Body of pancreas (tissue), 4 donors: ENCODE measurements around the gene DYNC2H1. TPM values are rescaled to one million over a fixed set of nuclear protein-coding genes. Genes with fewer than 3 reads are reported as not detected.

Experiments
- ATAC-seq: fragments of 150-250 bp; one replicate; pipeline ENCODE4 v1.9.1; 2016
- DNase-seq, 4 donors: peaks; one replicate each; pipeline ENCODE4 v3.0.0-alpha.2; 2019
- H3K27ac ChIP-seq, 4 donors: fragments of 200-600 bp; sonication (generic); 1 replicate in 3 of 4; 2 replicates in 1 of 4; pipeline versions ENCODE4 v1.5.1 to v1.6.1; 2016 to 2019; ENCODE audit warnings: mild to moderate bottlenecking in 1 of 4, mixed read lengths in 1 of 4, moderate library complexity in 1 of 4
- H3K27me3 ChIP-seq, 2 donors: fragments of 200-600 bp; sonication (generic); one replicate each; pipeline ENCODE4 v1.6.0; 2016; ENCODE audit warnings: mild to moderate bottlenecking in 1 of 2
- H3K36me3 ChIP-seq, 2 donors: fragments of 200-600 bp; sonication (generic); replicated peaks in 1 of 2; 2 replicates each; pipeline ENCODE4 v1.5.1; 2016; ENCODE audit warnings: low read depth in 2 of 2; ENCODE audit not compliant: insufficient read depth in 1 of 2
- H3K4me1 ChIP-seq: fragments of 200-600 bp; sonication (generic); one replicate; pipeline ENCODE4 v1.6.0; 2016
- H3K4me3 ChIP-seq, 2 donors: fragments of 200-600 bp; sonication (generic); 1 replicate in 1 of 2; 2 replicates in 1 of 2; pipeline ENCODE4 v1.5.1; 2016 to 2019
- H3K9me3 ChIP-seq, 3 donors: fragments of 200-600 bp; sonication (generic); 1 replicate in 2 of 3; 2 replicates in 1 of 3; pipeline ENCODE4 v1.5.1; 2016
- CTCF ChIP-seq, 7 experiments: fragments of 450-650 bp in 4 of 7; fragments of 200-600 bp in 3 of 7; sonication (generic) in 3 of 7; IDR thresholded peaks; one replicate each; pipeline ENCODE4 v1.5.1; 2016 to 2019; ENCODE audit warnings: antibody characterized with exemption in 7 of 7
- POLR2A ChIP-seq, 3 donors: fragments of 450-650 bp; IDR thresholded peaks; one replicate each; pipeline ENCODE4 v1.6.1; 2016; ENCODE audit warnings: antibody characterized with exemption in 3 of 3, mild to moderate bottlenecking in 2 of 3
- WGBS, 2 donors: methylation state at CpG; one replicate each; pipeline ENCODE4 v1.1.5; 2017; 5-methylcytosine and 5-hydroxymethylcytosine counted together
- intact Hi-C: fragments of 100-400 bp; cut with DNase I; formaldehyde crosslinking; loops from one replicate; pipeline ENCODE4 v1.15.1; 2023
- total RNA-seq, 2 donors: library from RNA; depleted of rRNA; stranded (reverse); fragments of >200 nt; gene quantifications; one replicate each; pipeline ENCODE4 v1.1.0, GENCODE V29; 2016

The DYNC2H1 gene
- total RNA-seq, 2 donors from 2014 or later: 12.2 to 19.5 TPM

GRCh38 chr11:103274025-103274424 is 164.8 kb downstream of the DYNC2H1 start:
- TF ChIP-seq CTCF (IDR thresholded peaks at IDR 0.05): no peak
- TF ChIP-seq POLR2A (IDR thresholded peaks at IDR 0.05): no peak
- Histone ChIP-seq H3K27me3 (no peaks in the 10 kb centered on the region), H3K36me3 (no peaks in the 10 kb centered on the region), H3K27ac (no peak overlapping the region), H3K9me3 (no peaks in the 10 kb centered on the region), H3K4me3 (no peak overlapping the region), H3K4me1 (no peaks in the 10 kb centered on the region)
- DNase-seq (no peak), ATAC-seq (no peak)
- intact Hi-C loops: no loop called here

GRCh38 chr11:103279821-103280220 is 170.6 kb downstream of the DYNC2H1 start:
- H3K36me3 ChIP-seq: no peaks in the 10 kb centered on the region
- DNase-seq (no peak), ATAC-seq (no peak)
- H3K4me1 ChIP-seq: no peaks in the 10 kb centered on the region
- no peak overlapping the region for H3K27ac ChIP-seq
- H3K9me3 ChIP-seq: no peaks in the 10 kb centered on the region
- TF ChIP-seq POLR2A (IDR thresholded peaks at IDR 0.05): no peak
- no peak overlapping the region for H3K4me3 ChIP-seq
- no peaks in the 10 kb centered on the region for H3K27me3 ChIP-seq
- intact Hi-C loops: no loop called here

- TF ChIP-seq CTCF (IDR thresholded peaks at IDR 0.05) (no peak), POLR2A (IDR thresholded peaks at IDR 0.05) (no peak)
- no peaks in the 10 kb centered on the region for H3K4me1 ChIP-seq
- no peaks in the 10 kb centered on the region for H3K36me3 ChIP-seq
- no peak overlapping the region for H3K4me3 ChIP-seq
- WGBS, 2 donors: 88 to 93% methylated on average over 1 of the region's 1 CpG
- DNase-seq (no peak), ATAC-seq (no peak)
- H3K27ac ChIP-seq: no peak overlapping the region
- intact Hi-C loops: no loop called here
- no peaks in the 10 kb centered on the region for H3K9me3 ChIP-seq
- H3K27me3 ChIP-seq: no peaks in the 10 kb centered on the region
These were observed 172.1 kb downstream of the DYNC2H1 start for GRCh38 chr11:103281301-103281700.

- H3K27me3 ChIP-seq: no peaks in the 10 kb centered on the region
- DNase-seq (no peak), ATAC-seq (no peak)
- no peak for TF ChIP-seq POLR2A (IDR thresholded peaks at IDR 0.05)
- no peak for TF ChIP-seq CTCF (IDR thresholded peaks at IDR 0.05)
- no peaks in the 10 kb centered on the region for H3K36me3 ChIP-seq
- H3K9me3 ChIP-seq: no peaks in the 10 kb centered on the region
- 97% methylated on average over 1 of the region's 1 CpG for WGBS, 2 donors
- H3K4me3 ChIP-seq: no peak overlapping the region
- H3K4me1 ChIP-seq: no peaks in the 10 kb centered on the region
- intact Hi-C loops: no loop called here
- H3K27ac ChIP-seq: no peak overlapping the region
These were observed 175.0 kb downstream of the DYNC2H1 start for GRCh38 chr11:103284260-103284659.

GRCh38 chr11:103294516-103294915 is 185.3 kb downstream of the DYNC2H1 start:
- no peak for TF ChIP-seq CTCF (IDR thresholded peaks at IDR 0.05)
- no peak for TF ChIP-seq POLR2A (IDR thresholded peaks at IDR 0.05)
- H3K27me3 ChIP-seq: no peaks in the 10 kb centered on the region
- no peak for ATAC-seq
- intact Hi-C loops: no loop called here
- H3K27ac ChIP-seq: no peak overlapping the region
- peaks cover 1 to 6% of the 10 kb centered on the region in 2 donors for H3K36me3 ChIP-seq
- no peak overlapping the region for H3K4me3 ChIP-seq
- WGBS, 2 donors: 91 to 100% methylated on average over 1 of the region's 1 CpG
- peaks cover 0 to 23% (median 0%) of the 10 kb centered on the region in 3 donors for H3K9me3 ChIP-seq
- no peaks in the 10 kb centered on the region for H3K4me1 ChIP-seq
- DNase-seq: no peak
